22Rv1 (cell line): ENCODE data around the gene BRD4.

ENCODE experiments used
- ZFX ChIP-seq: fragments of 450-650 bp; IDR thresholded peaks from 2 replicates; pipeline ENCODE4 v1.6.1; 2017; ENCODE audit warnings: antibody characterized with exemption, borderline replicate concordance
- TF ChIP-seq, protein P1 (sequence below): fragments of 450-650 bp; IDR thresholded peaks from 2 replicates; pipeline ENCODE4 v1.5.1; 2017; ENCODE audit warnings: mild to moderate bottlenecking

DNA sequence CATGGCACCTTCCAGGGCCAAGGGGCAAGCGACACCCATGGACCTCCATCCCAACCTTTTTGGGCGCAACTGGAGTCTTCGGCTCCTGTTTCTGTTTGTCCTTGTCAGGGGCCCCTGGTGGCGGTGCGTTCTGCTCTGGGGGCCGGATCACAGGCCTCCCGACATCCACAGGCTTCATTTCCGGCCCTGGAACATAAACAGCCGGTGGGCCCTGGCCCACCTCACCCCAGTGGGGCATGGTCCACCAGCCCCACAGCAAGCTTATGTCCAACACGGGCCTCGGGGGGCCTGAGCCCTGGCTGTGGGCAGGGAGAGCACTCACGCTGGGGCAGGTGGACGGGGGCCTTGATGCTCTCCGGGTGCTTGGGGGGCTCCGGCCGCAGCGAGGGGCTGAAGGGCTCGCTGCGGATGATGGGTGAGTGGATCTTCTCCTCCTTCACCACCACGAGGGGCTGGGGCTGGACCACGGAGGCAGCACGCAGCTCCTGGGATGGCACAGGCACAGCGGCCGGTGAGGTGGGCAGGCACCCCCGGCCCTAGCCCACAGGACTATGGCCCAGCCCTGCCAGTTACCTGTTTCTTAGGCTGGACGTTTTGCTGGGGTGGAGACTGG, 92.9 kb downstream of the BRD4 start:
- TF ChIP-seq, protein P1, sequence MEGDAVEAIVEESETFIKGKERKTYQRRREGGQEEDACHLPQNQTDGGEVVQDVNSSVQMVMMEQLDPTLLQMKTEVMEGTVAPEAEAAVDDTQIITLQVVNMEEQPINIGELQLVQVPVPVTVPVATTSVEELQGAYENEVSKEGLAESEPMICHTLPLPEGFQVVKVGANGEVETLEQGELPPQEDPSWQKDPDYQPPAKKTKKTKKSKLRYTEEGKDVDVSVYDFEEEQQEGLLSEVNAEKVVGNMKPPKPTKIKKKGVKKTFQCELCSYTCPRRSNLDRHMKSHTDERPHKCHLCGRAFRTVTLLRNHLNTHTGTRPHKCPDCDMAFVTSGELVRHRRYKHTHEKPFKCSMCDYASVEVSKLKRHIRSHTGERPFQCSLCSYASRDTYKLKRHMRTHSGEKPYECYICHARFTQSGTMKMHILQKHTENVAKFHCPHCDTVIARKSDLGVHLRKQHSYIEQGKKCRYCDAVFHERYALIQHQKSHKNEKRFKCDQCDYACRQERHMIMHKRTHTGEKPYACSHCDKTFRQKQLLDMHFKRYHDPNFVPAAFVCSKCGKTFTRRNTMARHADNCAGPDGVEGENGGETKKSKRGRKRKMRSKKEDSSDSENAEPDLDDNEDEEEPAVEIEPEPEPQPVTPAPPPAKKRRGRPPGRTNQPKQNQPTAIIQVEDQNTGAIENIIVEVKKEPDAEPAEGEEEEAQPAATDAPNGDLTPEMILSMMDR = no peak
- TF ChIP-seq ZFX = no peak
